ENCODE data around the gene WIPI1.
A peak's percentile ranks its signal among the peaks of the same experiment; 100 is the strongest.
"Not testable (repeated sequence)": the region's sequence is repeated elsewhere in the genome, so short reads cannot be mapped to it uniquely, and the experiment has no call there.

Gene WIPI1

DNA sequence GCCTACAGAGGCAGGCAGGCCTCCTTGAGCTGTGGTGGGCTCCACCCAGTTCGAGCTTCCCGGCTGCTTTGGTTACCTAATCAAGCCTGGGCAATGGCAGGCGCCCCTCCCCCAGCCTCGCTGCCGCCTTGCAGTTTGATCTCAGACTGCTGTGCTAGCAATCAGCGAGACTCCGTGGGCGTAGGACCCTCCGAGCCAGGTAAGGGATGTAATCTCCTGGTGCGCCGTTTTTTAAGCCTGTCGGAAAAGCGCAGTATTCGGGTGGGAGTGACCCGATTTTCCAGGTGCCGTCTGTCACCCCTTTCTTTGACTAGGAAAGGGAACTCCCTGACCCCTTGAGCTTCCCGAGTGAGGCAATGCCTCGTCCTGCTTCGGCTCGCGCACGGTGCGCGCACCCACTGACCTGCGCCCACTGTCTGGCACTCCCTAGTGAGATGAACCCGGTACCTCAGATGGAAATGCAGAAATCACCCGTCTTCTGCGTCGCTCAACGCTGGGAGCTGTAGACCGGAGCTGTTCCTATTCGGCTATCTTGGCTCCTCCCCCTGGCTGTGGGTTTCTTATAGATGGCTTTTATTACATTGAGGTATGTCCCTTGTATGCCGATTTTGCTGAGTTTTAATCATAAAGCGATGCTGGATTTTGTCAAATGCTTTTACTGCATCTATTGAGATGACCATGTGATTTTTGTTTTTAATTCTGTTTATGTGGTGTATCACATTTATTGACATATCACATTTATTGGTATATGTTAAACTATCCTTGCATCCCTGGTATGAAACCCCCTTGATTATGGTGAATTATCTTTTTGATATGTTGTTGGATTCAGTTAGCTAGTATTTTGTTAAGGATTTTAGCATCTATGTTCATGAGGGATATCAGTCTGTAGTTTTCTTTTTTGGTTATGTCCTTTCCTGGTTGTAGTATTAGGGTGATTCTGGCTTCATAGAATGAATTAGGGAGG is 43.4 kb downstream of the WIPI1 start:
- DNase-seq (ENCODE audit: low read depth) = peak; percentile 45

DNA sequence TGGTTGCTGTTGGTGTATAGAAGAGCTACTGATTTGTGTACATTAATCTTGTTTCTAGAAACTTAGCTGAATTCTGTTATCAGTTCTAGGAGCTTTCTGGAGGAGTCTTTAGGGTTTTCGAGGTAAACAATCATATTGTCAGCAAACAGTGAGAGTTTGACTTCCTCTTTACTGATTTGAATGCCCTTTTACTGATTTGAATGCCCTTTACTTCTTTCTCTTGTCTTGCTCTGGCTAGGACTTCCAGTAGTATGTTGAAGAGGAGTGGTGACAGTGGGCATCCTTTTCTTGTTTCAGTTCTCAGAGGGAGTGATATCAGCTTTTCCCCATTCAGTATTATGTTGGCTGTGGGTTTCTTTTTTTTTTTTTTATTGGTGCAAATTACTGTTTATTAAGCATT is 49.6 kb downstream of the WIPI1 start:
- not testable (repeated sequence) for DNase-seq (ENCODE audit: low read depth)

DNA sequence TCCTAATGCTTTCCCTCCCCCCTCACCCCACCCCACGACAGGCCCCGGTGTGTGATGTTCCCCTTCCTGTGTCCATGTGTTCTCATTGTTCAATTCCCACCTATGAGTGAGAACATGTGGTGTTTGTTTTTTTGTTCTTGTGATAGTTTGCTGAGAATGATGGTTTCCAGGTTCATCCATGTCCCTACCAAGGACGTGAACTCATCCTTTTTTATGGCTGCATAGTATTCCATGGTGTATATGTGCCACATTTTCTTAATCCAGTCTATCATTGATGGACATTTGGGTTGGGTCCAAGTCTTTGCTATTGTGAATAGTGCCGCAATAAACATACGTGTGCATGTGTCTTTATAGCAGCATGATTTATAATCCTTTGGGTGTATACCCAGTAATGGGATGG is 53.5 kb downstream of the WIPI1 start:
- DNase-seq (ENCODE audit: low read depth) = not testable (repeated sequence)

DNA sequence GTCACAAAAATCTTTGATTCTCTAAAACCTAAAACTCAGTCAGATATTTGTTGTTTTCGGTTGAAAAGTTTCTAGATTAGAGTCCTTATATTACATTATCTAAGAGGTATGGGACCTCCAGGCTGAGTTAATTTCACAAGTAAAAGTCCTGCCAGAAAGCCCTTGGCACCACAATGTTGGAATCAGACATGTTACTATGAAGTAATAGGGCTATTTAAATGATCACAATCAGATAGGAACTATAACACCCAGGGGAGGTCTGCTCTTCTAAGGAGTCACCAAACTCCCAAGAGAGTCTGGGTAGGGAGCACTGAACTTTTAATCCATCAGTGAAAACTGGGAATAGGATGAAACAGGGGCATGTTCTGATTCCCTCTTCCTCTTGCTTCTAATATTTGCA is 54.2 kb downstream of the WIPI1 start:
- no peak for DNase-seq (ENCODE audit: low read depth)

DNA sequence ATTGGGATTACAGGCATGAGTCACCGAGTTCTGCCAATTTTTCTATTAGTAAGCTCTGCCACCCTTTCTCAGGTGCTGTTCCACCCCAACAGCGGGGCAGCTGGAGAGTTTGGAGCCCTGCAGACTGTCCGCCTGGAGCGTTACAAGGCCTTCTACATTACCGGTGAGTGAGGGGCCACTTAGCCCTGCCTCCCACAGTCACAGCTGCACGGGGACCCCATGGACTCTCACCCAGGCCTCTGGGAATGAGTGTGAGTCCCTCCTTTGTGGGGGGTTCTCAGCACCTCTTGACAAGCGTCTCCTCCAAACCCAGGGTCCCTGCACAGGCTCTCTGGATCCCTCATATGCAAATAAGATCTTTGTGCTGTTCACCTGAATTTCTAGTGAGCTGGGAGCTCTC is 56.0 kb downstream of the WIPI1 start:
- no peak for DNase-seq (ENCODE audit: low read depth)

DNA sequence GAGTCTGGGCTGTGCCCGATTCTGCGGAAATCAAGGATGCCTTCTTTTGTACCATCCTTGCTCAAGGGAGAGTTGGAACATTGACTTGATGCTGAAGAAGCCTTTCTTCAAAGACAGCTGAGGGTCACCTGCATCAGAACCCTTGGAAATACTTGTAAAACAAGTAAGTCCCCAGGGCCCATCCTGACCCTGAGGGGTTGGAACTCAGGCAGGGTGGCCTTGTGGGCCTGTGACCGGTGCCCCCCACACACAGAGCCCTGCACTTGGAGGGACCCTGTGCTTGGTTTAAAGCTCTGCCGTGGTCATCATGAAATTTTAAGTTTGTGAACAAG is 56.9 kb downstream of the WIPI1 start:
- DNase-seq (ENCODE audit: low read depth) = no peak

DNA sequence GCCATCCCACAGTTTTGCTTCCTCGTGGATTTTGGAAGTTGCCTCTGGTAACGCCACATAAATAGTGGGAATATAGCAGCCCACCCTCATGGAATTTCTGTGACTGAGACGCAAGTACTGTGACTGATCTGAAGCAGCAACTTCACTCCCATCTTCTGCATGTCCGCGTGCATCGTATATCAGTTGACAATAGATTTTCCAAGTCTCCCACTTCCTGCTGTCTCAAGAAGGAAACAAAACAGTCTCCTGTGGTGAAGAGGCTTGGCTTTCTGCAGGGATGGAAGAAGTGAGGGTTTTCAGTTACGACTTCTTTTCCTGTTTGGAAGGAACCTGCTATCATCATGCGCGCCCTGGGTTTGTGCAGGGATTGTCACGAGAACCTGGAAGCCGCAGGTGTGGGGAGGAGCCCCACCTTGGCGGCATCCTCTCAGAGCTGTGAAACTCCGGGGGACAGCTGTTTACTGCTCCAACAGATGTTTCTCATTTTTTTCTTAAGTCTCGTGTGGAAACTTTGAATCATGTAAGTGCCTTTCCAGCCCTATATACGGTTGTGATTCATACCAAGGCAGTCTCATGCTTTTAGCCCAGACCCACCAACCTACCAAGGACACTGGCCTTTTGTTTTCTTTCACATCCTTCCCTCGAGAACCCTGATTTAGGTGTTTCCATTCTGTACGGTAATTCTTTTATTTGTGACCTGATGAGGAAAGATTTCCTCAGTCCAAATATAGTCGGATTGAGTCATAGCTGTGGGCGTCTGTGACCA is 57.5 kb downstream of the WIPI1 start:
- peak; percentile 39 for DNase-seq (ENCODE audit: low read depth)

DNA sequence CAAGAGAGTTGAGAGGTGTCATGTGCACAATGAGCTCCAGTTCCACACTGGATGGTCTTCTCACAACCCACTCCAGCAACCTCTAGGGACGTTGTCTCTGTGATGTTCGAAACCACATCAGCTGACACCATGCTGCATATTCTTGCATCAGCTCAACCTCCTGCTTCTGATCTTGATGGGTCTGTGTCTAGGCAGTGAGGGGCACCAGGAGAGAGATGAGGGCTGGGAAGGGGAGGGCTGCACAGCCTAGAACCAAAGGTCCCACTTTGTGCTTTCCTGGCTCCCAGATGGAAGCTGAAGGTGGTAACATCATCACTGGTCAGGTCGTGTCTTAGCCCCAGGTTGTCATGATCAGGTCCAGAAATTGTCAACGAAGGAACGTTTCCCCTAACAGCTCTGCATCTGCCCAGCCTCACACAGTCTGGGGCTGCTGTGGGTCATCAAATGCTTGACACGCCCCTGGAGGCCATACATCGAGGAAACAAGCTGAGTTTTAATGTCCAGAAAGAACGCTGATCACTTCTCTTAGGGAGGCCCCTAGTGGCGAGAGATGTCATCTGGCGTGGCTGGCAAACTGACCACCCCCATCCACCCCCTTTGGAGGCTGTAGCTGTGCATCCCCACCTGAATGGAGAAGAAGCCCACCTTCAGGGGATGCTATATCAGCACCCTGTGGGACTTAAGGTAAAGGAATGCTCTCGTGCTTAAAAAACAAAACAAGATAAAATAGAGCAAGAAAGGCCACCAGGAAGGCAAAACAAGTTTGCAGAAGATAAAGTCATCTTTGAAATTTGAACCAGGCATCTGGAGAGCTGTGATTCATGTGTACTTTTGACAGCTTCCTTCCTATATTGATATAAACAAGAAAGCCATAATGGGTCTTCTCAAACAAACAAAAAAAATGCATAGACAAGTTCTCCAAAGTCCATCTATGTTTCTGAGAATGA is 58.3 kb downstream of the WIPI1 start:
- DNase-seq (ENCODE audit: low read depth) = no peak

DNA sequence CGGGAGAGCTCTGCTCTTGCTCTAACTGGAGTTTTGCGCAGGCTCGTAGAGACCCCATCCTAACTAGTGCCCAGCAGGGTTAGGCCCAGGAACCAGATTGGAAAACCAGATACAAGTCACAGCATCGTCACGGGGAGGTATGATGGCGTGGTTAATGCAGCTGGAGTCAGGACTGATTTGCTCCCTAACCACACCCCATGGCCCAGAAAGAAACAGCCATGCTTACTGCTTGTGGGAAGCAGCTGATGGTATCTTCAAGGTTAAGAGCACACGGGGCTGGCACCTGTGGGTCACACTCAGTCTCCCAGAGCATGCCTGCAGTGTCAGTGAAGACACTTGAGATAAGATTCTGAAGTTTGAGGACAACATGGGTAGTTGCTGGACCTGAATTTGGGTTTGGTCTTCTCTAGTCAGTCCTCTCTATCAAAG is 60.2 kb downstream of the WIPI1 start:
- no peak for DNase-seq (ENCODE audit: low read depth)

DNA sequence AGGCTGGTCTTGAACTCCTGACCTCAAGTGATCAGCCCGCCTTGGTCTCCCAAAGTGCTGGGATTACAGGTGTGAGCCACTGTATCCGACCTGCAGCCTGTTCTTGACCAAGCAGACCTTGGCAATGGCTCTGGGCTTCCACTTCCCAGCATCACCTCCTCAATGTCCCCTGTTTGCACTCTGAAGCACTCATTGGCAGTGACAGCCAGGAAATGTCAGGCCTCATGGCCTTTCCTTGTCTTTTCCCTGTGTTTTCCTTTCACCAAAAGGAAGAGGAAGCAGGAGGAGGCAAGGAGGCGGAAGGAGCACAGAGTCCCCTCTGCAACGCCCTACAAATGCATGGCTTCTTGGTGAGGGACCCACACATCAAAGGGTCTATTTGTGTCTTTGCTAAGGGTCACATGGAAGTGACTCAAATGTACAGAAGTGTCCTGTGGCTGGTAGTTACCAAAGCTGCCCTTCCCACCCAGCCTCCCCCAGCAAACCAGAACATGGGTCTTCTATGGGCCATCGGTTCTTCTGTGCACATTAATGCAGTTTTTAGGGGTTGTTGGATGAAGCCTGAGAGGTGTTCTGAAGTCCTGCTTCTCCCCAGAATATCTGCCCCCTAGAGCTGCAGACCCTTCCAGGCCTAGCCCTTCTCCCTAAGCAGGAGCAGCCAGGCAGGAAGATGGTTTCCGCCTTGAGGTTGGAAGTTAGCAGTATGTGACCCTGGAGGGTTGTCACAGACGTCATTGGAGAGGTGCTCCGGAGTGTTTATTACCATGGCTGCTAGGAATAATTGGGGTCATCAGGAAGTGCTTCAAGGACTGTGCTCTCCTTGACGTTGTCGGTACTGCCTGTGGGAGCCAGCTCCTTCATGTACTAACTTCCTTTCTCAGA is 60.8 kb downstream of the WIPI1 start:
- DNase-seq (ENCODE audit: low read depth) = no peak

DNA sequence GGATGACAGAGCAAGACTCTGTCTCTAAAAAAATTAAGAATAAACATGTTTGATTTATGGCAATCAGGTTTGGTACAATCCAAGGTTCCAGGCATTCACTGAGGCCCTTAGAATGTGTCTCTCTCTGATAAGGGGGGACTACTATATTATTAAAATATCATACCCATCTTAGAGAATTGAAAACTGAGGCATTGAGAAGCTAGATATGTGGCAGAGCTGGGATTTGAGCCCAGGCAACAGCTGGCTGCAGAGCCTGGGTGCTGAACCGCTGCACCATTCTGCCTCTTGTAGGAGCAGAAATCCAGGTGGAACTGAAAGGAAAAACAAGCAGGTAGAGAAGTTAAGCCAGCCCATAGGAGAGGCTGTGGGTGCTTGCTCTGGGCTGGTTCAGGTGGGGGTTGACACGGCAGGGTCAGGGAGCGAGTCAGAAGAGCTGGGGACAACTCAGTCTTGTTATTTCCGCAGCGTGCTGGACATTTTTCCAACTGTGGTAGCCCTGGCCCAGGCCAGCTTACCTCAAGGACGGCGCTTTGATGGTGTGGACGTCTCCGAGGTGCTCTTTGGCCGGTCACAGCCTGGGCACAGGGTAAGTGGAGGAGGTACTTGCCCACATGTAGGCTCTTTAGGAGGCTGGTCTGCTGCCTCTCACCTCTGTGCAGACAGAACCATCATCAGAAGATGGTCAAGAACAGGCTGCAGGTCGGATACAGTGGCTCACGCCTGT is 62.5 kb downstream of the WIPI1 start:
- no peak for DNase-seq (ENCODE audit: low read depth)

DNA sequence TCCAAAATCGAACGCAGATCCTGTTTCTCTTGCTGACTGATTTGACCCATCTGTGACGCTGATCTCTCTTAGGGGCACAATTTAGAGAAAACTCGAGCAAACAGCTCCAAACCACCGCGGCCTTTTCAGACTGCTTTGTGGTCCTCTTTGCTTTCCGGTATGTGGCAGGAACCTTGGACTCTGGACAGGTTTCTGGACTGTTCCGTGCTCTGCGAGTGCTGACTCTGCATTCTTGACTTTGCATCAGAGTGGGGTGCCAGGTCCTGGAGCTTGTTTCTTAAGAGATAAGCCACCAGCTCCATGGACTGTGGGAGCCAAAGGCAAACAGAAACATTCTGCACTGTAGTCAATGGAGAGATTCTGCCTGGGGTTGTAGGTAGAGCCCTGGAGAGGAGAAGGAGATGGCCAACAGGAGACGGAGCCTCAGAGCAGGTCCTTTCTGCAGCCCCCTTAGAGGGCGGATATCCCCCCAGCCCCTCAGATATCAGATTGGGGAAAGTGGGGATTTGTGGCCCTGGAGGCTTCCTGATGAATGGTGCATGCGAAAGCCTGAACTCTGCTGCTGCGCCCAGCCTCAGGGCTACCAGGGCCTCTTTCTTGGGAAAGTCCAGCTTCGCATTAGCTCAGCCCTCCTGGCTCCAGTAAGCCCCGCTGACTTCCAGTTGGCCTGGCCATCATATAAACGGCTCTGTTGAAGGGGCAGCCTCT is 65.6 kb downstream of the WIPI1 start:
- DNase-seq (ENCODE audit: low read depth) = no peak

DNA sequence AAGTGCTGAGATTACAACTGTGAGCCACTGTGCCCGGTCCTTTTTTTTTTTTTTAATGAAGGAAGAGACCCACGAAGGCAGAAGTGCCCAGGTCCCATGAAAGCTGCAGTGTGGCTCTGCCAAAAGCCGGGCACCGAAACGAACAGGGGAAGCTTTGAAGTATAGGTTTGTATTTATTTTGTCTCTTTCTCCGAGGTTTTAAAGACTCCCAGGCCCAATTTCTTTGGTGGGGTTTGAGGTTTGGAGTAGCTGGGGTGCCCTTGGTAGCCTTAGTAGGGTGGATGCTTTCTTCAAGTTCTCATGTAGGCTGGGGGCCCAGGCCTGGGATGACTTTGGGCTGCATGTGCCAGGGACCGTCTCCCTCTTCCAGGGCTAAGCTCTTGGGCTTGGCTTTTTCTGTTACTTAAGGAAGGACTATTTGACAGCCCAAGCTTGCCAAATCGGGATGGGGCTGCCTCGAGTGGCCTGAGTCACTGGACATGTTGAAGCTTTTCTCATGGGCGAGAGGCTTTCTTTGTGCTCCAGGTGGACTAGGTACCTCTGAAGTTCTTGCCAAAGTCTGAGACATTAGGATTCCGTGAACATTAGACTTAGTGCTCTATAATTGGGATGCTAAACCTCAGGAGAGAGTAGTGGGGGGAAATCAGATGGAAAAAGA is 66.3 kb downstream of the WIPI1 start:
- DNase-seq (ENCODE audit: low read depth) = no peak

DNA sequence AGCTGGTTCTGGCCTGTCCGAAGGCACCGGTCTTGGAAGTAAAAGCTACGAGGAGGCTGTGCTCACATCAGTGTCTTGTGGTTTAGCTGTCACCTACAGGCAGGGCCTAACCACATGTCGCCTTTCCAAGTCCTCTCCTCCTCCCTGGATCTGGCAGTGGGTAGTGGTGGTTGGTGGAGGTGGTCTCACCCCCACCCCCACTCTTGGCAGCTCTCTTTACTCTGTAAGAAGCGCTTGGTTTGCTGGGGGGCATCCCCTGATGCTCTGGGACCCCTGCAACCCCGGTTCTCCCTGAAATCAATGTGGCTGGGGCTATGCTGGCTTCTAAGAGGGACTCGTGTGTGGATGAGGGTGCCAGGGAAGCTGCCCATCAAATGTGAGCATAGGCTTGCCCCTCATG is 68.3 kb downstream of the WIPI1 start:
- DNase-seq (ENCODE audit: low read depth) = no peak

DNA sequence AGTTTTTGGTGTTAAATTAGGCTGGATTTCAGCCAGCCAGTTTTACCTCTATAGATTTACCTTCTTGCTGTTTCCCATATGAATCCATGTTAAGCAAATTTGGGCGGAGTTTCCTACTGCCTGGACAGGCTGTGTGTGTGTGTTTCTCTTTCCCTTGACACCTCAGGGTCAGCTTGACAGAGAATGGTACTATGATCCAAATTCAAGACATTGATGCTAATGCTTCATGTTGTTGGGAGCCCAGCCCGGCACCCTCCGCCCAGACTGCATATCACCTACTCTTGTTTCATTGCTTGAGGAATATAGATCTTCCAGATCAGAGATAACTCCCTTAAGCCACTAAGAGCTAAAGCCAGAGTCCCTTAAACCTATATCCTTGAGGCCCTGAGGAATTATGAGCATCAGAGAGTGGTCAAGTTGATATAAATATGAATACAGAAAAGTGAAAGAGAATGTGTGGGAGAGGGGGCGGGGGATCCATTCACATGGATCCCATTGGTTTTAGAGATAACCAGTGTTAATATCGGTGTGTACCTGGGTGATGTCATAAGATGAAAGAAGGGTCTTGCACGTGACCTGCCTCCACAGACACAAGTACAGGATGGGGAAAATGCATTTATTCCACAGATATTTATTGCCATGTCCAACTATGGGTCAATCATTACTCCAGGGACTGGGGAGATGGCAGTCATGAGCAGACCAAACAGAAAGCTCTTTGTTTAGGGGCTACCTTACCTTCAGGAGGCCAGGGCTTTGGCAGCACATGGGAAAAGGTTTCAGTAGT is 69.7 kb downstream of the WIPI1 start:
- no peak for DNase-seq (ENCODE audit: low read depth)

DNA sequence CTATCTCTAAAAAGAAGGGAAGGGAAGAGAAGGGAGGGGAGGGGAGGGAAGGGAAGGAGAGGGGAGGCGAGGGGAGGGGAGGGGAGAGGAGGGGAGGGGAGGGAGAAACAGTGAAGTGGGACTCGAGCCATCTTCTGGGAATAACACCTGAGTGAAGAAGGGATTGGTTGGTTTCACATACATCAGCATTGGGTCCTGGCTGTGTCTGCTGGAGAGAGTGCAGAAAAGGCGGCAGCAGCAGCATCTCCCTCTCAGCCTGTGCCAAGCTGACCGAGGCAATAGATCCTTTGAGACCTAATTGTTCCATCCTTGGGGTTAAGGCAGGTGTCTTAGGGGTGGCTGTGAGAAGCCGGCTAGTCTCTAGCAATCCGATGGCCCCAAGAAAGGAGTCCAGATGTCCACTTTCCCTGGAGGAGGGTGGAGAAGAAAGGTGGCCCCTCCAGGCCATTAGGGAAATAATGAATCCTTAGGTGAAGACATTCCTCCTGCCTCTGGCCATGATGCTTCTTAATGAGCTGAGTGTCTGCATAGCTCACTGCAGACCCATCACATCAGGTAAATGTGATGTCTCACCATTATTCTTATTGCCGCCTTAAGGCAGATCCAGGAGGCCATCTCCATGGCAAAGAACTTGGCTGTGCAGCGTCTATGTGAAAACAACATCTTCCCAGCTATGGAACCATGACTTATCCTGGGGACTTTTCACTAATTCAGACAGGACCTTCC is 71.6 kb downstream of the WIPI1 start:
- no peak for DNase-seq (ENCODE audit: low read depth)

DNA sequence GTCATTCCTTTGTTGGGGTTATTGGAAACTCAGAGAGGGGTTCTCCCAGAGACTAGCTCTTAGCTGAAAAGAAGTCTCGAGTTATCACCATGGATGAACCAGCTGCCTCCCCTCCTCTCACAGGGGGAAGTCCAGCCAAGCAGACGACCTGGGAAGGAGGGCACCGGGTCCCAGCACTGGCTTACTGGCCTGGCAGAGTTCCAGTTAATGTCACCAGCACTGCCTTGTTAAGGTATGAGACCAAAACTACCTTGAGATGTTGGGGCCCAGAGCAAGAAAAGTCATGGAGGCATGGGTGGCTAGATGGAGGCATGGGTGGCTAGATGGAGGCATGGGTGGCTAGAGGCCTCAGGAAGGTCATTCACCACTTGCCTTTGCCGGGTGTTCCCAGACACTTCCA is 72.4 kb downstream of the WIPI1 start:
- DNase-seq (ENCODE audit: low read depth) = no peak

DNA sequence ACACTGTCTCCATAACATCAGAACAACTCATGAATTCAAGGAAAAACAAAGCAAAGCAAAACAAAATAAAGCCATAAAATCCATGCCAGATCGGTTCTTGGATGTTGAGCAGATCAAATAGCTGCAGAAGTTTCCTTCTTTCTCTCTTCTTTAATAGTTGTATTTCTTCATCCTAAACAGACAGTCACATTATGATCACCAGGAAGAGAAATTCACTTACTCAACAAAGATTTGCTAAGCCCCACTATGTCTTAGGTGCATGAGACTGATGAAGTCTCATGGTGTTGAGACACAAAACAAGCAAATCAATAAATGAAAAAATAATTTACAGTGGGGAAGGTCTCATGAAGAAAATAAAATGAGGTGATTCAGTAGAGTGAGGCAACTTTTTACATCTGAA is 72.8 kb downstream of the WIPI1 start:
- DNase-seq (ENCODE audit: low read depth) = no peak

Measured in activated T-cell treated with anti-CD3 and anti-CD28 coated beads for 24 hours (primary cell).